K562 (cell line): ENCODE data around the gene RASSF3. TPM values are rescaled to one million over a fixed set of nuclear protein-coding genes. Genes with fewer than 3 reads are reported as not detected.
A peak's percentile ranks its signal among the peaks of the same experiment; 100 is the strongest.

Experiments used
- ATAC-seq: fragments of 200-7000 bp; cut with Tn5 transposase; 3 replicates; pipeline ENCODE4 v1.9.1; 2020; ENCODE audit warnings: moderate library complexity
- BruUV-seq: library from RNA; stranded (reverse); fragments of 400-500 nt; replicated peaks from 2 replicates; lab custom pipeline; 2021; lab: Mats Ljungman, UMichigan
- CTCF ChIA-PET: fragments of 300-600 bp; formaldehyde crosslinking; extraction: SDS; loops from one replicate; lab custom pipeline; 2021; ENCODE audit warnings: low intra/inter-chr PET ratio; lab: Yijun Ruan, JAX
- POLR2A ChIA-PET: fragments of 300-600, 350-650 bp; sonication (Branson Sonifier 250); formaldehyde crosslinking; extraction: SDS; loops from one replicate; lab custom pipeline; 2021; ENCODE audit warnings: antibody characterized with exemption, inconsistent platforms; lab: Yijun Ruan, JAX
- DNase-seq, 4 experiments: peaks; one replicate each; pipeline versions ENCODE4 v3.0.0 to v3.0.0-alpha.2; 2011 to 2018; ENCODE audit warnings: low spot score in 3 of 4, mixed read lengths in 3 of 4; ENCODE audit errors: extremely low read depth in 1 of 4
- FAIRE-seq: peaks from 2 replicates; lab custom pipeline; 2011; peaks lifted over from hg19 to GRCh38; lab: Jason Lieb, UNC
- H2AFZ ChIP-seq: 2 replicates; pipeline ENCODE4 v1.6.0; 2011; ENCODE audit warnings: low read depth, low read length, control low read depth, inconsistent platforms
- H3K27ac ChIP-seq: fragments of 200-600 bp; 3 replicates; pipeline ENCODE4 v1.8.0; 2011; ENCODE audit warnings: low read depth, mild to moderate bottlenecking, control low read depth, inconsistent platforms, low read length, moderate library complexity, mixed read lengths; ENCODE audit errors: extremely low read depth
- H3K27me3 ChIP-seq, 2 experiments: fragments of 300-600 bp in 1 of 2; 2 replicates in 1 of 2; 3 replicates in 1 of 2; pipeline versions ENCODE4 v1.6.0 to v1.8.0; 2011; ENCODE audit warnings: inconsistent platforms in 2 of 2, low read length in 2 of 2, mild to moderate bottlenecking in 1 of 2, mixed read lengths in 1 of 2, moderate library complexity in 1 of 2; ENCODE audit not compliant: control insufficient read depth in 2 of 2, insufficient read depth in 2 of 2
- H3K36me3 ChIP-seq: fragments of 300-600 bp; 3 replicates; pipeline ENCODE4 v1.8.0; 2011; ENCODE audit warnings: mild to moderate bottlenecking, low read length, inconsistent platforms; ENCODE audit not compliant: control insufficient read depth, insufficient read depth
- H3K4me1 ChIP-seq, 2 experiments: fragments of 200-600 bp in 1 of 2; replicated peaks in 1 of 2; 2 replicates in 1 of 2; 3 replicates in 1 of 2; pipeline versions ENCODE4 v1.5.1 to v1.8.0; 2011; ENCODE audit warnings: inconsistent platforms in 2 of 2, low read length in 2 of 2, mild to moderate bottlenecking in 1 of 2, mixed read lengths in 1 of 2, moderate library complexity in 1 of 2; ENCODE audit not compliant: control insufficient read depth in 2 of 2, insufficient read depth in 2 of 2
- H3K4me2 ChIP-seq: 2 replicates; pipeline ENCODE4 v1.6.1; 2011; ENCODE audit warnings: low read length, control low read depth, inconsistent platforms, mixed read lengths; ENCODE audit not compliant: insufficient read depth
- H3K4me3 ChIP-seq: fragments of 200-600 bp; sonication (generic), shearing (Covaris generic); 2 replicates; pipeline ENCODE4 v1.5.1; 2016; ENCODE audit warnings: control low read depth, inconsistent platforms
- H3K79me2 ChIP-seq: fragments of 200-600 bp; 3 replicates; pipeline ENCODE4 v1.8.0; 2011; ENCODE audit warnings: low read length, inconsistent platforms; ENCODE audit not compliant: control insufficient read depth, insufficient read depth
- H3K9ac ChIP-seq, 2 experiments: 2 replicates each; pipeline versions ENCODE4 v1.6.0 to v1.6.1; 2011; ENCODE audit warnings: low read depth in 2 of 2, low read length in 2 of 2, control low read depth in 1 of 2, inconsistent platforms in 1 of 2, mild to moderate bottlenecking in 1 of 2, mixed read lengths in 1 of 2; ENCODE audit not compliant: insufficient read depth in 1 of 2
- H3K9me1 ChIP-seq: one replicate; pipeline ENCODE4 v1.6.0; 2011; ENCODE audit warnings: inconsistent platforms, mild to moderate bottlenecking, low read length, moderate library complexity; ENCODE audit not compliant: control insufficient read depth, insufficient read depth
- H3K9me3 ChIP-seq: replicated peaks from 2 replicates; pipeline ENCODE4 v1.5.1; 2011; ENCODE audit warnings: low read depth, low read length, inconsistent platforms; ENCODE audit not compliant: control insufficient read depth, insufficient read depth
- H4K20me1 ChIP-seq: replicated peaks from 2 replicates; pipeline ENCODE4 v1.6.1; 2011; ENCODE audit warnings: low read length, inconsistent platforms, mixed read lengths; ENCODE audit not compliant: control insufficient read depth, insufficient read depth
- CBX1 ChIP-seq: sonication (generic); IDR thresholded peaks from 2 replicates; pipeline ENCODE4 v1.6.1; 2016; ENCODE audit warnings: antibody characterized with exemption, low read depth, mild to moderate bottlenecking
- HDAC3 ChIP-seq: fragments of 450-650 bp; IDR thresholded peaks from 2 replicates; pipeline ENCODE4 v1.6.1; 2018; ENCODE audit warnings: borderline replicate concordance, mild to moderate bottlenecking, moderate library complexity; ENCODE audit not compliant: partially characterized antibody
- MTA2 ChIP-seq: fragments of 450-650 bp; IDR thresholded peaks from 2 replicates; pipeline ENCODE4 v1.6.1; 2016; ENCODE audit warnings: low read depth
- NFATC3 ChIP-seq: fragments of 450-650 bp; IDR thresholded peaks from 2 replicates; pipeline ENCODE4 v1.6.1; 2017; ENCODE audit warnings: mild to moderate bottlenecking
- ZNF311 ChIP-seq: fragments of 250-450 bp; sonication (Bioruptor Pico); IDR thresholded peaks from 2 replicates; pipeline ENCODE4 v1.4.0; 2020; ENCODE audit warnings: mild to moderate bottlenecking, moderate library complexity
- WGBS: fragments of 100-300 bp; shearing (Covaris generic); methylation state at CpG from one replicate; pipeline ENCODE4 v1.1.6; 2016; ENCODE audit warnings: low coverage, mixed read lengths; ENCODE audit not compliant: insufficient coverage; ENCODE audit errors: missing lambda C conversion rate; 5-methylcytosine and 5-hydroxymethylcytosine counted together
- in situ Hi-C: fragments of 300-500 bp; cut with MboI; formaldehyde crosslinking; loops from 4 replicates; pipeline ENCODE4 v1.15.0; 2018; ENCODE audit warnings: inconsistent platforms, mixed read lengths
- intact Hi-C: fragments of 100-400 bp; cut with micrococcal nuclease; formaldehyde crosslinking; loops from 2 replicates; pipeline ENCODE4 v1.14.2; 2022
- polyA plus RNA-seq, 8 experiments: library from polyadenylated mRNA; depleted of rRNA in 4 of 8; stranded (reverse) in 5 of 8; unstranded in 3 of 8; fragments of >200 nt; fragmentation: Nextera tagmentation in 2 of 8; fragmentation: Illumina TruSeq in 1 of 8; extraction: Ambion mirVana in 2 of 8; extraction: Trizol in 1 of 8; gene quantifications; 2 replicates each; pipeline versions ENCODE4 v1.2.1 to v1.2.3, GENCODE V29; 2011 to 2014; ENCODE audit warnings: inconsistent platforms in 1 of 8, missing spikeins in 1 of 8
- total RNA-seq, 7 experiments: library from RNA; depleted of rRNA in 6 of 7; stranded (reverse); fragments of >200 nt in 6 of 7; fragmentation: Illumina TruSeq in 2 of 7; extraction: Trizol in 2 of 7; gene quantifications; 2 replicates each; pipeline versions ENCODE4 v1.2.1 to v1.2.3, GENCODE V29; 2011 to 2021; ENCODE audit warnings: low replicate concordance in 1 of 7
- TF ChIP-seq, protein P1 (sequence below): fragments of 450-650 bp; IDR thresholded peaks from 2 replicates; pipeline ENCODE4 v1.6.1; 2018; ENCODE audit not compliant: partially characterized antibody
- TF ChIP-seq, protein P2 (sequence below): fragments of 250-450 bp; sonication (Bioruptor Pico); IDR thresholded peaks from 2 replicates; pipeline ENCODE4 v1.8.0; 2022; ENCODE audit warnings: moderate library complexity, mild to moderate bottlenecking, inconsistent platforms
- TF ChIP-seq, protein P3 (sequence below): fragments of 450-650 bp; IDR thresholded peaks from 2 replicates; pipeline ENCODE4 v1.6.1; 2017; ENCODE audit warnings: antibody characterized with exemption, mild to moderate bottlenecking
- TF ChIP-seq, protein P4 (sequence below): fragments of 450-650 bp; IDR thresholded peaks from 2 replicates; pipeline ENCODE4 v1.6.1; 2017; ENCODE audit warnings: mild to moderate bottlenecking, moderate library complexity

Gene RASSF3
- total and polyA plus RNA-seq, 9 of the 15 experiments (the other 6 are each of a cell fraction or from before 2014, with no cell fraction given): 3.7 to 39.2 (median 20.2) TPM

DNA sequence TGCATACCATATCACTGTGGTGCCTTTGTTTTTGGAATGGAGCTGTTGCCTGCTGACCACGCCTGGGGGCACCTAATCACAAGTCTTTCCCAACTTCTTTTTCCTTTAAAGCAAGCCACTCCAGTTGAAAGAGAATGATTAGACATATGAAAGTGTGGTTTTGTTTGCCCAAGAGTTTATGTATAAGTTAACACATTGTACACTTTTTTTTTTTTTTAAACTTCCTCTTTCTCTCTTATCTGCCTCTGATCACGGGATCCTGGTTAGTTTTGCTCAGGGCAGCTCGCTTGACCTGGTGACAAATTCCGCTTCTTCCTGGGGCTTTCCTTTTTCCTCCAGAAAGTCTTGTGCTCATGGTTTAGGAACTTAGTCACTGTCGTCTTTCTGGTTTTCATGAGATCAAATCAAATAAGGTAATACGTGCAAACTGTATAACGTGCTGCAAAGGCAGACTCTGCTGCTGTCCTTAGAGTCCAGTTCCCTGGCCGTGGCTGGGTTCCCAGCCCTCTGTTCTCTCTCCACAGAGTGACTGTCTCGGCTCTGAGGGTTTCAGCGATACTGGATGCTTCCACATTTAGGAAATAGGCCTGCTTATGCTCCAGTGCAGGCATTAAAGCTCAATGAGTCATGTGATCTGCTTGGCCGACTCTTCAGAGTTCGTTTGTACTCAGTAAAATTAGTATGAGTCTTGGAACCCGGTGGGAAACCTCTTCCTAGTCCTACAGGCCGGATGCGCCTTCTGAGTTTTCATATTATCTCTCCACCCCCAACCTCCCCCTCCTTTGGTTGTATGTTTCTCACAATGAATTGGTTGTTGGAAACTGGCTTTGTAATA is 15.2 kb downstream of the RASSF3 start:
- POLR2A ChIA-PET: interaction anchor here (0.6 to 2.0 kb wide), 10 partner anchors 8 to 1151 kb away, joined by 3 to 8 read pairs (median 4); no protein-coding TSS in a partner anchor
- no peaks in the 10 kb centered on the region for H4K20me1 ChIP-seq
- no peaks in the 10 kb centered on the region for H3K27me3 ChIP-seq
- peaks cover 11 to 20% of the 10 kb centered on the region in 2 experiments; a peak in 2 of 5 replicates for H3K4me1 ChIP-seq
- peaks cover 13% of the 10 kb centered on the region; the same call in 1 of the 3 replicates for H3K36me3 ChIP-seq
- 0% methylated on average over 15 of the region's 15 CpGs for WGBS
- in situ Hi-C loops (no loop called here), intact Hi-C loops (loop anchor here (5.0 kb wide), 2 partner anchors 42 to 72 kb away; no protein-coding TSS in a partner anchor)
- peak overlapping the region; percentile 86 for H3K4me2 ChIP-seq
- peak; percentile 24 to 83 (median 49) for DNase-seq
- no peaks in the 10 kb centered on the region for H3K9me1 ChIP-seq
- H3K27ac ChIP-seq: peak overlapping the region; percentile 93
- H3K4me3 ChIP-seq: peak overlapping the region; percentile 27
- ATAC-seq: peak; percentile 93
- peak; percentile 93 for FAIRE-seq
- no TSS peak for BruUV-seq
- H3K9me3 ChIP-seq: no peaks in the 10 kb centered on the region
- CTCF ChIA-PET: no interaction called here
- H3K79me2 ChIP-seq: peaks cover 93% of the 10 kb centered on the region
- H2AFZ ChIP-seq: peak overlapping the region; percentile 67
- H3K9ac ChIP-seq: peak overlapping the region; percentile 59 to 76; a peak in 3 of 4 replicates
- TF ChIP-seq, protein P1, sequence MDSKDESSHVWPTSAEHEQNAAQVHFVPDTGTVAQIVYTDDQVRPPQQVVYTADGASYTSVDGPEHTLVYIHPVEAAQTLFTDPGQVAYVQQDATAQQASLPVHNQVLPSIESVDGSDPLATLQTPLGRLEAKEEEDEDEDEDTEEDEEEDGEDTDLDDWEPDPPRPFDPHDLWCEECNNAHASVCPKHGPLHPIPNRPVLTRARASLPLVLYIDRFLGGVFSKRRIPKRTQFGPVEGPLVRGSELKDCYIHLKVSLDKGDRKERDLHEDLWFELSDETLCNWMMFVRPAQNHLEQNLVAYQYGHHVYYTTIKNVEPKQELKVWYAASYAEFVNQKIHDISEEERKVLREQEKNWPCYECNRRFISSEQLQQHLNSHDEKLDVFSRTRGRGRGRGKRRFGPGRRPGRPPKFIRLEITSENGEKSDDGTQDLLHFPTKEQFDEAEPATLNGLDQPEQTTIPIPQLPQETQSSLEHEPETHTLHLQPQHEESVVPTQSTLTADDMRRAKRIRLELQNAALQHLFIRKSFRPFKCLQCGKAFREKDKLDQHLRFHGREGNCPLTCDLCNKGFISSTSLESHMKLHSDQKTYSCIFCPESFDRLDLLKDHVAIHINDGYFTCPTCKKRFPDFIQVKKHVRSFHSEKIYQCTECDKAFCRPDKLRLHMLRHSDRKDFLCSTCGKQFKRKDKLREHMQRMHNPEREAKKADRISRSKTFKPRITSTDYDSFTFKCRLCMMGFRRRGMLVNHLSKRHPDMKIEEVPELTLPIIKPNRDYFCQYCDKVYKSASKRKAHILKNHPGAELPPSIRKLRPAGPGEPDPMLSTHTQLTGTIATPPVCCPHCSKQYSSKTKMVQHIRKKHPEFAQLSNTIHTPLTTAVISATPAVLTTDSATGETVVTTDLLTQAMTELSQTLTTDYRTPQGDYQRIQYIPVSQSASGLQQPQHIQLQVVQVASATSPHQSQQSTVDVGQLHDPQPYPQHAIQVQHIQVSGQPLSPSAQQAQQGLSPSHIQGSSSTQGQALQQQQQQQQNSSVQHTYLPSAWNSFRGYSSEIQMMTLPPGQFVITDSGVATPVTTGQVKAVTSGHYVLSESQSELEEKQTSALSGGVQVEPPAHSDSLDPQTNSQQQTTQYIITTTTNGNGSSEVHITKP: peak; percentile 14
- TF ChIP-seq CBX1 (no peak), NFATC3 (no peak), MTA2 (no peak), HDAC3 (peak; percentile 28), ZNF311 (CRISPR knock-in tag) (0 out of 2 replicates have a peak, but pooled peaks have one; percentile 34)
- TF ChIP-seq, protein P2, sequence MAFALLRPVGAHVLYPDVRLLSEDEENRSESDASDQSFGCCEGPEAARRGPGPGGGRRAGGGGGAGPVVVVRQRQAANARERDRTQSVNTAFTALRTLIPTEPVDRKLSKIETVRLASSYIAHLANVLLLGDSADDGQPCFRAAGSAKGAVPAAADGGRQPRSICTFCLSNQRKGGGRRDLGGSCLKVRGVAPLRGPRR (CRISPR knock-in tag): peak; percentile 36; the same call in 1 of the 2 replicates
- TF ChIP-seq, protein P3, sequence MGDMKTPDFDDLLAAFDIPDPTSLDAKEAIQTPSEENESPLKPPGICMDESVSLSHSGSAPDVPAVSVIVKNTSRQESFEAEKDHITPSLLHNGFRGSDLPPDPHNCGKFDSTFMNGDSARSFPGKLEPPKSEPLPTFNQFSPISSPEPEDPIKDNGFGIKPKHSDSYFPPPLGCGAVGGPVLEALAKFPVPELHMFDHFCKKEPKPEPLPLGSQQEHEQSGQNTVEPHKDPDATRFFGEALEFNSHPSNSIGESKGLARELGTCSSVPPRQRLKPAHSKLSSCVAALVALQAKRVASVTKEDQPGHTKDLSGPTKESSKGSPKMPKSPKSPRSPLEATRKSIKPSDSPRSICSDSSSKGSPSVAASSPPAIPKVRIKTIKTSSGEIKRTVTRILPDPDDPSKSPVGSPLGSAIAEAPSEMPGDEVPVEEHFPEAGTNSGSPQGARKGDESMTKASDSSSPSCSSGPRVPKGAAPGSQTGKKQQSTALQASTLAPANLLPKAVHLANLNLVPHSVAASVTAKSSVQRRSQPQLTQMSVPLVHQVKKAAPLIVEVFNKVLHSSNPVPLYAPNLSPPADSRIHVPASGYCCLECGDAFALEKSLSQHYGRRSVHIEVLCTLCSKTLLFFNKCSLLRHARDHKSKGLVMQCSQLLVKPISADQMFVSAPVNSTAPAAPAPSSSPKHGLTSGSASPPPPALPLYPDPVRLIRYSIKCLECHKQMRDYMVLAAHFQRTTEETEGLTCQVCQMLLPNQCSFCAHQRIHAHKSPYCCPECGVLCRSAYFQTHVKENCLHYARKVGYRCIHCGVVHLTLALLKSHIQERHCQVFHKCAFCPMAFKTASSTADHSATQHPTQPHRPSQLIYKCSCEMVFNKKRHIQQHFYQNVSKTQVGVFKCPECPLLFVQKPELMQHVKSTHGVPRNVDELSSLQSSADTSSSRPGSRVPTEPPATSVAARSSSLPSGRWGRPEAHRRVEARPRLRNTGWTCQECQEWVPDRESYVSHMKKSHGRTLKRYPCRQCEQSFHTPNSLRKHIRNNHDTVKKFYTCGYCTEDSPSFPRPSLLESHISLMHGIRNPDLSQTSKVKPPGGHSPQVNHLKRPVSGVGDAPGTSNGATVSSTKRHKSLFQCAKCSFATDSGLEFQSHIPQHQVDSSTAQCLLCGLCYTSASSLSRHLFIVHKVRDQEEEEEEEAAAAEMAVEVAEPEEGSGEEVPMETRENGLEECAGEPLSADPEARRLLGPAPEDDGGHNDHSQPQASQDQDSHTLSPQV: peak; percentile 53; the same call in 1 of the 2 replicates
- TF ChIP-seq, protein P4, sequence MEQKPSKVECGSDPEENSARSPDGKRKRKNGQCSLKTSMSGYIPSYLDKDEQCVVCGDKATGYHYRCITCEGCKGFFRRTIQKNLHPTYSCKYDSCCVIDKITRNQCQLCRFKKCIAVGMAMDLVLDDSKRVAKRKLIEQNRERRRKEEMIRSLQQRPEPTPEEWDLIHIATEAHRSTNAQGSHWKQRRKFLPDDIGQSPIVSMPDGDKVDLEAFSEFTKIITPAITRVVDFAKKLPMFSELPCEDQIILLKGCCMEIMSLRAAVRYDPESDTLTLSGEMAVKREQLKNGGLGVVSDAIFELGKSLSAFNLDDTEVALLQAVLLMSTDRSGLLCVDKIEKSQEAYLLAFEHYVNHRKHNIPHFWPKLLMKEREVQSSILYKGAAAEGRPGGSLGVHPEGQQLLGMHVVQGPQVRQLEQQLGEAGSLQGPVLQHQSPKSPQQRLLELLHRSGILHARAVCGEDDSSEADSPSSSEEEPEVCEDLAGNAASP: no peak
